Measurements from ENCODE around the gene PHKG1. TPM values are rescaled to one million over a fixed set of nuclear protein-coding genes. Genes with fewer than 3 reads are reported as not detected.

PHKG1 gene
- total and polyA plus RNA-seq, 10 of the 15 experiments (the other 5 are each of a cell fraction or from before 2014, with no cell fraction given), result 0.08 to 1.6 (median 0.44) TPM

DNA sequence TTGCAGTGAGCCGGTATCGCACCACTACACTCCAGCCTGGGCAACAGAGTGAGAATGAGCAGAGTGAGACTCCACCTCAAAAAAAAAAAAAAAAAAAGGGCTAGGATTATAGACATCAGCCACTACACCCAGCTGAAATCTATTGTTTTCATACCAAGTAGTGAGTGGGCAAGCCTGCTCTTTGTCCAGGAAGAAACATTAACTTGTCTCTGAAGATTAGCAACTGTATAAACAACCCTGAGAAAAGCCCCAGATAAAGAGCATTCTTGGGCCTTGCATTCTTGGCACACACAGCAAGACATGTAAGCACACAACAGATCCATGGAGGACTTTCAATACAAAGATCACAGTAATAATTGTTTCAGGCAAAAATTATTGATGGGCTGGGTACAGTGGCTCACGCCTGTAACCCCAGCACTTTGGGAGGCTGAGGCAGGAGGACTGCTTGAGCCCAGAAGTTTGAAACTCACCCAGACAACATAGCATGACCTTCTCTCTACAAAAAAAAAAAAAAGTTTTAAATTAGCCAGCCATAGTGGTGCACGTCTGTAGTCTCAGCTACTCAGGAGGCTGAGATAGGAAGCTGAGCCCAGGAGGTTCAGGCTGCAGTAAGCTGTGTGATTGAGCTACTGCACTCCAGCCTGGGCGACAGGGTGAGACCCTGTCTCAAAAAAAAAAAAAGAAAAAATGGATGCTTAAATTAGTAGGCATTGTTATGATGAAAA, 45.9 kb downstream of the PHKG1 start:
- no peak for DNase-seq (ENCODE audit: low read depth, low spot score)
- H3K4me3 ChIP-seq, result no peak overlapping the region
- H3K9ac ChIP-seq (ENCODE audit: control insufficient read depth, insufficient read depth, low read length), result no peak overlapping the region
- intact Hi-C loops (cut with micrococcal nuclease; ENCODE audit: unreplicated experiment) (no loop called here), in situ Hi-C loops (cut with MboI) (no loop called here)
- no peak overlapping the region for H3K4me2 ChIP-seq (ENCODE audit: control insufficient read depth, insufficient read depth)
- no peaks in the 10 kb centered on the region for H3K4me1 ChIP-seq (ENCODE audit: control insufficient read depth, insufficient read depth, low read length)
- CTCF ChIA-PET, result interaction anchor here (1.2 kb wide), 1 partner anchor 28 kb away, joined by 3 read pairs; no protein-coding TSS in a partner anchor
- no peak for FAIRE-seq
- no peak overlapping the region for H3K27ac ChIP-seq (ENCODE audit: control insufficient read depth, insufficient read depth)
- RAD21 ChIA-PET (ENCODE audit: unreplicated experiment), result no interaction called here
- no peaks in the 10 kb centered on the region for H3K27me3 ChIP-seq (replicated peaks in 1 of 2; ENCODE audit: control insufficient read depth in 2 of 2, insufficient read depth in 2 of 2, low read length in 1 of 2)
- SMC1A ChIA-PET (ENCODE audit: uncharacterized antibody, unreplicated experiment), result interaction anchor here (0.6 to 1.4 kb wide), 2 partner anchors 13 to 19 kb away, joined by 3 to 4 read pairs; no protein-coding TSS in a partner anchor
- H3K79me2 ChIP-seq (ENCODE audit: control insufficient read depth, insufficient read depth, low read length), result peaks cover 22% of the 10 kb centered on the region
- POLR2A ChIA-PET, result interaction anchor here (1.0 kb wide), 1 partner anchor 15 kb away, joined by 7 read pairs; no protein-coding TSS in a partner anchor
- H2AFZ ChIP-seq (ENCODE audit: control insufficient read depth, low read depth, low read length), result no peak overlapping the region
- WGBS (ENCODE audit: insufficient coverage, insufficient replicate concordance, low lambda C conversion rate, missing lambda C conversion rate), result 82% methylated on average over 5 of the region's 5 CpGs
- H3K9me3 ChIP-seq (replicated peaks; ENCODE audit: control insufficient read depth, insufficient read depth, low read length), result no peaks in the 10 kb centered on the region
- H3K36me3 ChIP-seq (ENCODE audit: control insufficient read depth in 2 of 2, insufficient read depth in 2 of 2, low read length in 1 of 2), result no peaks in the 10 kb centered on the region
- TF ChIP-seq DPF2 (IDR thresholded peaks at IDR 0.05) (no peak), EP300 (IDR thresholded peaks at IDR 0.05; ENCODE audit: borderline replicate concordance in 1 of 2, control insufficient read depth in 1 of 2, low read depth in 2 of 2, low read length in 2 of 2) (no peak), EGR1 (IDR thresholded peaks at IDR 0.05; ENCODE audit: borderline replicate concordance in 1 of 2, low read depth in 2 of 2, low read length in 2 of 2) (no peak), BRCA1 (IDR thresholded peaks at IDR 0.05; ENCODE audit: low read depth, low read length) (no peak), SIX5 (IDR thresholded peaks at IDR 0.05; ENCODE audit: low read depth, low read length, severe bottlenecking) (no peak), RAD21 (IDR thresholded peaks at IDR 0.05; ENCODE audit: insufficient read depth, low read depth, low read length) (no peak), ETV6 (conservative IDR thresholded peaks at IDR 0.05 in 1 of 2, IDR thresholded peaks at IDR 0.05 in 1 of 2; ENCODE audit: borderline replicate concordance in 1 of 2, low read depth in 1 of 2) (no peak), ZNF24 (IDR thresholded peaks at IDR 0.05) (no peak), NFIC (IDR thresholded peaks at IDR 0.05; ENCODE audit: low read depth, low read length) (no peak), NR2C2 (IDR thresholded peaks at IDR 0.05; ENCODE audit: borderline replicate concordance, control insufficient read depth, insufficient read length, low read depth) (no peak), ZNF622 (IDR thresholded peaks at IDR 0.05) (no peak), PAX8 (IDR thresholded peaks at IDR 0.05) (no peak), ZSCAN29 (IDR thresholded peaks at IDR 0.05) (no peak), POLR2AphosphoS5 (IDR thresholded peaks at IDR 0.05; ENCODE audit: low read length) (no peak), SMARCA5 (IDR thresholded peaks at IDR 0.05) (no peak), CBFB (IDR thresholded peaks at IDR 0.05; ENCODE audit: low read depth) (no peak)
- TF ChIP-seq, protein P1, sequence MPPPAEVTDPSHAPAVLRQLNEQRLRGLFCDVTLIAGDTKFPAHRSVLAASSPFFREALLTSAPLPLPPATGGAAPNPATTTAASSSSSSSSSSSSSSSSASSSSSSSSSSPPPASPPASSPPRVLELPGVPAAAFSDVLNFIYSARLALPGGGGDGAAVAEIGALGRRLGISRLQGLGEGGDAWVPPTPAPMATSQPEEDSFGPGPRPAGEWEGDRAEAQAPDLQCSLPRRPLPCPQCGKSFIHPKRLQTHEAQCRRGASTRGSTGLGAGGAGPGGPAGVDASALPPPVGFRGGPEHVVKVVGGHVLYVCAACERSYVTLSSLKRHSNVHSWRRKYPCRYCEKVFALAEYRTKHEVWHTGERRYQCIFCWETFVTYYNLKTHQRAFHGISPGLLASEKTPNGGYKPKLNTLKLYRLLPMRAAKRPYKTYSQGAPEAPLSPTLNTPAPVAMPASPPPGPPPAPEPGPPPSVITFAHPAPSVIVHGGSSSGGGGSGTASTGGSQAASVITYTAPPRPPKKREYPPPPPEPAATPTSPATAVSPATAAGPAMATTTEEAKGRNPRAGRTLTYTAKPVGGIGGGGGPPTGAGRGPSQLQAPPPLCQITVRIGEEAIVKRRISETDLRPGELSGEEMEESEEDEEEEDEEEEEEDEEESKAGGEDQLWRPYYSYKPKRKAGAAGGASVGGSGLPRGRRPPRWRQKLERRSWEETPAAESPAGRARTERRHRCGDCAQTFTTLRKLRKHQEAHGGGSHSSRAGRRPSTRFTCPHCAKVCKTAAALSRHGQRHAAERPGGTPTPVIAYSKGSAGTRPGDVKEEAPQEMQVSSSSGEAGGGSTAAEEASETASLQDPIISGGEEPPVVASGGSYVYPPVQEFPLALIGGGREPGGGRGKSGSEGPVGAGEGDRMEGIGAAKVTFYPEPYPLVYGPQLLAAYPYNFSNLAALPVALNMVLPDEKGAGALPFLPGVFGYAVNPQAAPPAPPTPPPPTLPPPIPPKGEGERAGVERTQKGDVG (CRISPR knock-in tag; IDR thresholded peaks at IDR 0.05), result no peak
- TF ChIP-seq, protein P2, sequence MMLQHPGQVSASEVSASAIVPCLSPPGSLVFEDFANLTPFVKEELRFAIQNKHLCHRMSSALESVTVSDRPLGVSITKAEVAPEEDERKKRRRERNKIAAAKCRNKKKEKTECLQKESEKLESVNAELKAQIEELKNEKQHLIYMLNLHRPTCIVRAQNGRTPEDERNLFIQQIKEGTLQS (IDR thresholded peaks at IDR 0.05; ENCODE audit: borderline replicate concordance, extremely low read depth, low read depth, low read length), result no peak
- TF ChIP-seq, protein P3, sequence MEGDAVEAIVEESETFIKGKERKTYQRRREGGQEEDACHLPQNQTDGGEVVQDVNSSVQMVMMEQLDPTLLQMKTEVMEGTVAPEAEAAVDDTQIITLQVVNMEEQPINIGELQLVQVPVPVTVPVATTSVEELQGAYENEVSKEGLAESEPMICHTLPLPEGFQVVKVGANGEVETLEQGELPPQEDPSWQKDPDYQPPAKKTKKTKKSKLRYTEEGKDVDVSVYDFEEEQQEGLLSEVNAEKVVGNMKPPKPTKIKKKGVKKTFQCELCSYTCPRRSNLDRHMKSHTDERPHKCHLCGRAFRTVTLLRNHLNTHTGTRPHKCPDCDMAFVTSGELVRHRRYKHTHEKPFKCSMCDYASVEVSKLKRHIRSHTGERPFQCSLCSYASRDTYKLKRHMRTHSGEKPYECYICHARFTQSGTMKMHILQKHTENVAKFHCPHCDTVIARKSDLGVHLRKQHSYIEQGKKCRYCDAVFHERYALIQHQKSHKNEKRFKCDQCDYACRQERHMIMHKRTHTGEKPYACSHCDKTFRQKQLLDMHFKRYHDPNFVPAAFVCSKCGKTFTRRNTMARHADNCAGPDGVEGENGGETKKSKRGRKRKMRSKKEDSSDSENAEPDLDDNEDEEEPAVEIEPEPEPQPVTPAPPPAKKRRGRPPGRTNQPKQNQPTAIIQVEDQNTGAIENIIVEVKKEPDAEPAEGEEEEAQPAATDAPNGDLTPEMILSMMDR (IDR thresholded peaks at IDR 0.05 in 2 of 3, conservative IDR thresholded peaks at IDR 0.05 in 1 of 3; ENCODE audit: control insufficient read depth in 2 of 3, extremely low read depth in 1 of 3, insufficient read depth in 1 of 3, low read depth in 3 of 3, low read length in 3 of 3), result no peak
- no TSS peak for BruUV-seq (replicated peaks)
- no peaks in the 10 kb centered on the region for H4K20me1 ChIP-seq (ENCODE audit: control insufficient read depth, insufficient read depth)
- ATAC-seq, result no peak
